ENCODE results near the gene GPC4.

Gene GPC4

DNA sequence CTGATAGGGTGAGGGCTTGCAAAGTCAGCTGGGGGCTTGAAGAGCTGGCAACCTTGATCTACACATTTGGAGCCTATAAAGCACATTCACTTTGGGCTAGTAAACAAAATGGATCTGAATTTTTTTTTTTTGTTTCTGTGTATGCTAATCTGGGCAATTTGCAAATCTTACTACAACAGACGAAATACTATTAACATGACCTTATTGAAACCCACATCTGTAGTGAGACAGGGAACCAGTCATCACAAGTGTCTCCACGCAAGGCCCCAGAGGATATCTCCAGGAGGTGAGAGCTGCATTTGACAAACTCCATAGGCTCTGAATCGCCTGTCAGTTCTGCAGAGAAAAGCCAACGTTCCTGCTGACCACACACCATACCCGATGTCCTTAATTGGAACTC is 164.1 kb downstream of the GPC4 start:
- Histone ChIP-seq H3K36me3 (ENCODE audit: control insufficient read depth, low read depth, low read length) (no peaks in the 10 kb centered on the region), H3K4me3 (ENCODE audit: low read length) (no peak overlapping the region), H3K9me3 (ENCODE audit: control insufficient read depth, low read depth, low read length) (peaks cover 28% of the 10 kb centered on the region), H3K9ac (ENCODE audit: low read length) (no peak overlapping the region), H3K27me3 (ENCODE audit: control insufficient read depth, insufficient read depth, low read length) (no peaks in the 10 kb centered on the region), H3K4me1 (ENCODE audit: control insufficient read depth, low read depth, low read length) (peaks cover 5% of the 10 kb centered on the region), H3K27ac (ENCODE audit: low read length) (no peak overlapping the region)

DNA sequence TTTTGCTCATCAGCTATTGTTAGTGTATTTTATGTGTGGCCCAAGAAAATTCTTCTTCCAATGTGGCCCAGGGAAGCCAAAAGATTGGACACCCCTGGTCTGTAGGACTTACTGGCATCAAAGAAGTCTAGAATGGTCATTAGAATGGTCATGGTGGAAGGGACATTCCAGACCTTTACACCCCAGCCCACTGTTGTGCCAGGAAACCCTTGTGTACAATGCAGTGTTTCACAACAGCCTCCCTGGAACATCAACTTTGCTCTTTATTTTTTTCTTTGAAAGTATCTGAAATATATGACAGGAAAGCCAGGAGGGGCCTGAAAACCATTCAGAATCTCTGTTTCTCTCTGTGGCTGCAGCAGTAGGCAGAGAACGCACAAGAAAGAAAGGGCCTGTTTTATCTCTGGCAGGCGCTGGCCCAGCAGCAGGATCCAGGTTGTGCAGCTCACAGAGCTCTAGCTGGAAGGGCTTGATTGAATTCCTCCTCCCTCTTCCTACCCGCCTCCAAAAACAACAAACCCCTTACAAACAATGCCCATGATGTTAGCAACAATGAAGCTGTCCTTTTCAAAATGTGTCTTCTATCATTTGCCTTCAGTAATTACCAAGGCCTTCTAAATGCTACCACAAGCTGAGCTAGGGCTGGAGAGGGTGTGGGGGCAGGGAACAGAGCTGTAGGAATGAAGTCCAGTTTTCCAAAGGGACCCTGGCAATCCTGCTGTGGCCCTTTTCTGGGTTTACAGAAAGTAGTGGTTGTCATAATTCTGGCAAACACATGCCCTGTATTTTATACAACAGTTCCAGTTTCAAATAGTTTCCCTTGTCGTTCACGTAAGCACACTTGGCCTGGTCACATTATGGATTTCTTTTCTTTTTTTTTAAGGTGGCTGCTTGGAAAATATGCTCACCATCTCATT is 164.8 kb downstream of the GPC4 start:
- Histone ChIP-seq H3K9ac (ENCODE audit: low read length) (no peak overlapping the region), H3K27ac (ENCODE audit: low read length) (no peak overlapping the region), H3K9me3 (ENCODE audit: control insufficient read depth, low read depth, low read length) (peaks cover 25% of the 10 kb centered on the region), H3K36me3 (ENCODE audit: control insufficient read depth, low read depth, low read length) (no peaks in the 10 kb centered on the region), H3K4me3 (ENCODE audit: low read length) (no peak overlapping the region), H3K4me1 (ENCODE audit: control insufficient read depth, low read depth, low read length) (peaks cover 5% of the 10 kb centered on the region), H3K27me3 (ENCODE audit: control insufficient read depth, insufficient read depth, low read length) (no peaks in the 10 kb centered on the region)

Data from iPS-18a (cell line).